GM12878 (cell line): ENCODE measurements around the gene NT5C2. TPM values are rescaled to one million over a fixed set of nuclear protein-coding genes. Genes with fewer than 3 reads are reported as not detected.

Source experiments
- ATAC-seq: fragments of 200-7000 bp; cut with Tn5 transposase; 3 replicates; pipeline ENCODE4 v1.9.1; 2020; ENCODE audit warnings: mild to moderate bottlenecking, moderate library complexity
- BruUV-seq: library from RNA; stranded (reverse); fragments of 400-500 nt; replicated peaks from 2 replicates; lab custom pipeline; 2021; lab: Mats Ljungman, UMichigan
- CTCF ChIA-PET: fragments of 300-600 bp; sonication (Branson Sonifier 250); formaldehyde crosslinking; extraction: SDS; loops from one replicate; lab custom pipeline; 2021; ENCODE audit warnings: inconsistent platforms; lab: Yijun Ruan, JAX
- POLR2A ChIA-PET: fragments of 350-600 bp; formaldehyde crosslinking; extraction: SDS; loops from one replicate; lab custom pipeline; 2021; ENCODE audit warnings: inconsistent platforms; lab: Charles Lee
- RAD21 ChIA-PET: fragments of 300-600 bp; sonication (Branson Sonifier 250); formaldehyde crosslinking; loops from one replicate; lab custom pipeline; 2023; ENCODE audit warnings: antibody characterized with exemption; ENCODE audit not compliant: unreplicated experiment; lab: Charles Lee
- SMC1A ChIA-PET: fragments of 300-600 bp; sonication (Branson Sonifier 250); formaldehyde crosslinking; loops from one replicate; lab custom pipeline; 2023; ENCODE audit not compliant: unreplicated experiment, uncharacterized antibody; lab: Charles Lee
- DNase-seq: peaks from one replicate; pipeline ENCODE4 v3.0.0-alpha.2; 2011; ENCODE audit warnings: low read depth, low spot score
- FAIRE-seq: peaks from 3 replicates; lab custom pipeline; 2011; peaks lifted over from hg19 to GRCh38; lab: Jason Lieb, UNC
- H2AFZ ChIP-seq: 2 replicates; pipeline ENCODE4 v1.6.0; 2011; ENCODE audit warnings: low read depth, low read length, control low read depth; ENCODE audit not compliant: control insufficient read depth
- H3K27ac ChIP-seq: 2 replicates; pipeline ENCODE4 v1.5.1; 2011; ENCODE audit warnings: control low read depth; ENCODE audit not compliant: control insufficient read depth, insufficient read depth
- H3K27me3 ChIP-seq, 2 experiments: replicated peaks in 1 of 2; 2 replicates each; pipeline versions ENCODE4 v1.6.0 to v1.6.1; 2011; ENCODE audit warnings: low read length in 1 of 2; ENCODE audit not compliant: control insufficient read depth in 2 of 2, insufficient read depth in 2 of 2
- H3K36me3 ChIP-seq, 2 experiments: 2 replicates each; pipeline ENCODE4 v1.5.1; 2011; ENCODE audit warnings: low read length in 1 of 2; ENCODE audit not compliant: control insufficient read depth in 2 of 2, insufficient read depth in 2 of 2
- H3K4me1 ChIP-seq: 2 replicates; pipeline ENCODE4 v1.6.1; 2011; ENCODE audit warnings: mild to moderate bottlenecking, low read length, moderate library complexity, mixed read lengths; ENCODE audit not compliant: control insufficient read depth, insufficient read depth
- H3K4me2 ChIP-seq: 2 replicates; pipeline ENCODE4 v1.6.0; 2011; ENCODE audit warnings: control low read depth; ENCODE audit not compliant: control insufficient read depth, insufficient read depth
- H3K4me3 ChIP-seq: fragments of 200-600 bp; sonication (generic); 2 replicates; pipeline ENCODE4 v1.5.1; 2016
- H3K79me2 ChIP-seq: 2 replicates; pipeline ENCODE4 v1.6.0; 2011; ENCODE audit warnings: low read length; ENCODE audit not compliant: control insufficient read depth, insufficient read depth
- H3K9ac ChIP-seq: 2 replicates; pipeline ENCODE4 v1.8.0; 2011; ENCODE audit warnings: low read length, control low read depth, mixed read lengths; ENCODE audit not compliant: control insufficient read depth, insufficient read depth
- H3K9me3 ChIP-seq: replicated peaks from 3 replicates; pipeline ENCODE4 v1.5.1; 2011; ENCODE audit warnings: mild to moderate bottlenecking, low read length; ENCODE audit not compliant: control insufficient read depth, insufficient read depth
- H4K20me1 ChIP-seq: 2 replicates; pipeline ENCODE4 v1.6.0; 2011; ENCODE audit not compliant: control insufficient read depth, insufficient read depth
- BHLHE40 ChIP-seq, 2 experiments: fragments of 450-650 bp in 1 of 2; IDR thresholded peaks; 2 replicates each; pipeline ENCODE4 v1.6.1; 2011 to 2017; ENCODE audit warnings: low read depth in 2 of 2, borderline replicate concordance in 1 of 2, improper control_type of control experiment in 1 of 2, low read length in 1 of 2, mild to moderate bottlenecking in 1 of 2
- CBX5 ChIP-seq: sonication (generic); IDR thresholded peaks from 2 replicates; pipeline ENCODE4 v1.6.1; 2016; ENCODE audit warnings: low read depth, moderate library complexity, mild to moderate bottlenecking, inconsistent platforms
- CHD1 ChIP-seq: IDR thresholded peaks from 2 replicates; pipeline ENCODE4 v1.6.1; 2012; ENCODE audit warnings: low read depth, low read length, improper control_type of control experiment
- CTCF ChIP-seq, 3 experiments: IDR thresholded peaks in 2 of 3; conservative IDR thresholded peaks in 1 of 3; 2 replicates each; pipeline ENCODE4 v1.5.1; 2011; ENCODE audit warnings: low read depth in 3 of 3, low read length in 3 of 3, mild to moderate bottlenecking in 3 of 3, control low read depth in 2 of 3, moderate library complexity in 2 of 3, inconsistent platforms in 1 of 3, mixed read lengths in 1 of 3; ENCODE audit not compliant: control insufficient read depth in 2 of 3, insufficient read depth in 1 of 3; ENCODE audit errors: extremely low read depth in 1 of 3
- DPF2 ChIP-seq: fragments of 450-650 bp; IDR thresholded peaks from 2 replicates; pipeline ENCODE4 v1.6.1; 2017; ENCODE audit warnings: mild to moderate bottlenecking
- E4F1 ChIP-seq: fragments of 450-650 bp; IDR thresholded peaks from 2 replicates; pipeline ENCODE4 v1.6.1; 2018; ENCODE audit warnings: borderline replicate concordance, mild to moderate bottlenecking; ENCODE audit not compliant: partially characterized antibody
- MXI1 ChIP-seq: fragments of 150-350 bp; IDR thresholded peaks from 2 replicates; pipeline ENCODE4 v1.6.1; 2011; ENCODE audit warnings: low read depth, mild to moderate bottlenecking, inconsistent platforms, low read length, improper control_type of control experiment
- MYC ChIP-seq: IDR thresholded peaks from 2 replicates; pipeline ENCODE4 v1.6.1; 2011; ENCODE audit warnings: mild to moderate bottlenecking, low read length, moderate library complexity, inconsistent platforms; ENCODE audit not compliant: insufficient read depth, insufficient replicate concordance, insufficient read length, severe bottlenecking
- RAD51 ChIP-seq: fragments of 450-650 bp; IDR thresholded peaks from 2 replicates; pipeline ENCODE4 v1.6.1; 2016; ENCODE audit warnings: moderate library complexity, mild to moderate bottlenecking, inconsistent platforms
- RFX5 ChIP-seq: IDR thresholded peaks from 2 replicates; pipeline ENCODE4 v1.6.1; 2011; ENCODE audit warnings: low read depth, low read length, improper control_type of control experiment
- SKIL ChIP-seq: fragments of 450-650 bp; IDR thresholded peaks from 2 replicates; pipeline ENCODE4 v1.6.1; 2017; ENCODE audit warnings: mild to moderate bottlenecking, low read depth, inconsistent platforms; ENCODE audit not compliant: poor library complexity, severe bottlenecking
- SMAD5 ChIP-seq: IDR thresholded peaks from 2 replicates; pipeline ENCODE4 v1.6.1; 2016; ENCODE audit warnings: antibody characterized with exemption, low read depth
- SREBF2 ChIP-seq: IDR thresholded peaks from 2 replicates; pipeline ENCODE4 v1.6.1; 2012; ENCODE audit warnings: mild to moderate bottlenecking, low read length
- SUZ12 ChIP-seq: fragments of 200-600 bp; sonication (generic); IDR thresholded peaks from one replicate; pipeline ENCODE4 v1.6.1; 2018; ENCODE audit warnings: antibody characterized with exemption, mild to moderate bottlenecking; ENCODE audit not compliant: unreplicated experiment
- TAF1 ChIP-seq: IDR thresholded peaks from 2 replicates; pipeline ENCODE4 v1.6.1; 2011; ENCODE audit warnings: mild to moderate bottlenecking, low read depth, low read length, borderline replicate concordance
- ZNF207 ChIP-seq: fragments of 450-650 bp; IDR thresholded peaks from 2 replicates; pipeline ENCODE4 v1.6.1; 2014; ENCODE audit warnings: antibody characterized with exemption, mild to moderate bottlenecking, borderline replicate concordance
- ZNF384 ChIP-seq: IDR thresholded peaks from 2 replicates; pipeline ENCODE4 v1.6.1; 2012; ENCODE audit warnings: low read depth, mild to moderate bottlenecking, low read length, improper control_type of control experiment, borderline replicate concordance
- WGBS: methylation state at CpG from one replicate; pipeline ENCODE4 v1.1.6; 2016; ENCODE audit warnings: low lambda C conversion rate; ENCODE audit not compliant: insufficient replicate concordance, insufficient coverage; ENCODE audit errors: missing lambda C conversion rate; 5-methylcytosine and 5-hydroxymethylcytosine counted together
- in situ Hi-C: fragments of 300-500 bp; cut with MboI; formaldehyde crosslinking; loops from 9 replicates; pipeline ENCODE4 v1.14.3; 2018; ENCODE audit warnings: mixed read lengths
- intact Hi-C: fragments of 100-400 bp; cut with micrococcal nuclease; formaldehyde crosslinking; loops from one replicate; pipeline ENCODE4 v1.14.2; 2022; ENCODE audit not compliant: unreplicated experiment
- polyA plus RNA-seq, 11 experiments: library from polyadenylated mRNA; depleted of rRNA in 4 of 11; unstranded in 6 of 11; stranded (reverse) in 5 of 11; fragments of >200 nt; fragmentation: Nextera tagmentation in 4 of 11; fragmentation: Illumina TruSeq in 1 of 11; extraction: Ambion mirVana in 4 of 11; extraction: Trizol in 1 of 11; gene quantifications; 1 replicate in 1 of 11; 2 replicates in 10 of 11; pipeline versions ENCODE4 v1.2.1 to v1.2.3, GENCODE V29; 2011 to 2016; ENCODE audit warnings: inconsistent platforms in 2 of 11, missing spikeins in 2 of 11, low read depth in 1 of 11
- total RNA-seq, 4 experiments: library from RNA; depleted of rRNA in 3 of 4; stranded (reverse); fragments of >200 nt in 3 of 4; fragmentation: Illumina TruSeq in 1 of 4; extraction: Trizol in 1 of 4; gene quantifications; 2 replicates each; pipeline versions ENCODE4 v1.2.1 to v1.2.3, GENCODE V29; 2013 to 2021

The NT5C2 gene
- total and polyA plus RNA-seq, 10 of the 15 experiments (the other 5 are each of a cell fraction or from before 2014, with no cell fraction given) = 15.8 to 70.1 (median 56.0) TPM

GRCh38 chr10:103120546-103120945, 72.5 kb downstream of the NT5C2 start:
- Histone ChIP-seq H3K36me3 (no peaks in the 10 kb centered on the region; a peak in 1 of 4 replicates), H3K4me2 (no peak overlapping the region), H3K9me3 (no peaks in the 10 kb centered on the region), H3K4me3 (no peak overlapping the region), H3K79me2 (peaks cover 7% of the 10 kb centered on the region), H3K27ac (no peak overlapping the region), H4K20me1 (no peaks in the 10 kb centered on the region), H2AFZ (no peak overlapping the region), H3K4me1 (peaks cover 9% of the 10 kb centered on the region), H3K9ac (no peak overlapping the region), H3K27me3 (no peaks in the 10 kb centered on the region)
- ChIA-PET SMC1A (interaction anchor here (1.1 to 1.5 kb wide), 3 partner anchors 10 to 199 kb away, joined by 3 to 5 read pairs (median 3); no protein-coding TSS in a partner anchor), CTCF (interaction anchor here (0.6 kb wide), 2 partner anchors 124 to 353 kb away, joined by 3 to 4 read pairs; no protein-coding TSS in a partner anchor), RAD21 (no interaction called here), POLR2A (no interaction called here)
- BruUV-seq = no TSS peak
- WGBS = 78% methylated on average over 2 of the region's 2 CpGs
- intact Hi-C loops = no loop called here
- FAIRE-seq = peak; percentile 68
- in situ Hi-C loops = no loop called here
- ATAC-seq = no peak; the same call in 2 of the 3 replicates
- DNase-seq = no peak
- TF ChIP-seq TAF1 = no peak
- no peak for TF ChIP-seq SREBF2
- TF ChIP-seq E4F1 = no peak
- no peak for TF ChIP-seq ZNF207
- no peak for TF ChIP-seq CTCF (IDR thresholded peaks at IDR 0.05 in 2 of 3, conservative IDR thresholded peaks at IDR 0.05 in 1 of 3; ENCODE audit: control insufficient read depth in 2 of 3, extremely low read depth in 1 of 3, insufficient read depth in 1 of 3, low read depth in 3 of 3, low read length in 3 of 3)
- no peak for TF ChIP-seq ZNF384
- no peak for TF ChIP-seq SKIL
- TF ChIP-seq DPF2 = no peak
- no peak for TF ChIP-seq CHD1
- no peak for TF ChIP-seq RAD51
- no peak for TF ChIP-seq CBX5
- TF ChIP-seq RFX5 = no peak
- no peak for TF ChIP-seq BHLHE40 (IDR thresholded peaks at IDR 0.05; ENCODE audit: borderline replicate concordance in 1 of 2, low read depth in 2 of 2, low read length in 1 of 2)
- no peak for TF ChIP-seq MYC
- no peak for TF ChIP-seq SMAD5
- no peak for TF ChIP-seq MXI1
- no peak for TF ChIP-seq SUZ12
